Lower leg skin (tissue), 3 donors: Measurements from ENCODE around the gene KRTAP12-4.

Source experiments
- CTCF ChIP-seq, 3 donors: fragments of 450-650 bp; IDR thresholded peaks; one replicate each; pipeline ENCODE4 v1.5.1; 2016; ENCODE audit warnings: antibody characterized with exemption in 3 of 3, mild to moderate bottlenecking in 3 of 3, moderate library complexity in 2 of 3
- POLR2A ChIP-seq, 2 donors: fragments of 450-650 bp; IDR thresholded peaks; one replicate each; pipeline ENCODE4 v1.6.1; 2016 to 2017; ENCODE audit warnings: antibody characterized with exemption in 2 of 2, mild to moderate bottlenecking in 1 of 2, moderate library complexity in 1 of 2

- no peak for TF ChIP-seq CTCF (IDR thresholded peaks at IDR 0.05)
- TF ChIP-seq POLR2A (IDR thresholded peaks at IDR 0.05): no peak
Measured at GRCh38 chr21:44640761-44641160, 13.7 kb downstream of the KRTAP12-4 start.
